Measurements from ENCODE around the gene MYO3B. TPM values are rescaled to one million over a fixed set of nuclear protein-coding genes. Genes with fewer than 3 reads are reported as not detected.

The MYO3B gene
- total and polyA plus RNA-seq, 2 donors (not counting 1 experiment from before 2014, with no cell fraction given): not detected

GRCh38 chr2:170222298-170222697 is 44.4 kb downstream of the MYO3B start:
- Mint-ChIP-seq H3K9me3 (ENCODE audit: insufficient read depth) (no peaks in the 10 kb centered on the region), H3K4me1 (no peaks in the 10 kb centered on the region), H3K27ac (no peak overlapping the region), H3K4me3 (no peak overlapping the region), H3K27me3 (no peaks in the 10 kb centered on the region)
- ATAC-seq (ENCODE audit: low read depth) (no peak), DNase-seq (no peak)
- H3K36me3 ChIP-seq (replicated peaks in 1 of 2; ENCODE audit: control extremely low read depth in 1 of 2, control insufficient read depth in 1 of 2, extremely low read depth in 1 of 2, insufficient read depth in 2 of 2, low read length in 1 of 2): no peaks in the 10 kb centered on the region
- no peaks in the 10 kb centered on the region for H3K4me1 ChIP-seq (ENCODE audit: control insufficient read depth in 2 of 2, insufficient read depth in 2 of 2, low read length in 2 of 2)
- H3K4me2 ChIP-seq (replicated peaks; ENCODE audit: low read depth, low read length, poor library complexity, severe bottlenecking): no peak overlapping the region
- CTCF ChIA-PET: no interaction called here
- H3K79me2 ChIP-seq (ENCODE audit: control insufficient read depth, insufficient read depth, low read length): no peaks in the 10 kb centered on the region
- H3K4me3 ChIP-seq (ENCODE audit: control extremely low read depth in 1 of 5, extremely low read depth in 1 of 5, insufficient read depth in 1 of 5, low read depth in 2 of 5, low read length in 4 of 5): no peak overlapping the region
- H3K9ac ChIP-seq (ENCODE audit: low read length): no peak overlapping the region
- 92% methylated on average over 4 of the region's 5 CpGs for WGBS (ENCODE audit: insufficient coverage)
- no peaks in the 10 kb centered on the region for H4K20me1 ChIP-seq (ENCODE audit: control insufficient read depth, insufficient read depth, low read length, poor library complexity, severe bottlenecking)
- H3K27me3 ChIP-seq (replicated peaks in 1 of 4; ENCODE audit: control extremely low read depth in 1 of 4, control insufficient read depth in 3 of 4, insufficient read depth in 4 of 4, low read length in 3 of 4): peaks cover 0 to 4% (median 0%) of the 10 kb centered on the region in 4 experiments
- no peak for TF ChIP-seq CTCF (IDR thresholded peaks at IDR 0.05)
- no peak for TF ChIP-seq EZH2 (IDR thresholded peaks at IDR 0.05; ENCODE audit: borderline replicate concordance, insufficient read depth, low read depth, low read length, poor library complexity, severe bottlenecking)
- no peak overlapping the region for H2AFZ ChIP-seq (ENCODE audit: insufficient read depth, low read depth, low read length, poor library complexity, severe bottlenecking)
- H3K27ac ChIP-seq (ENCODE audit: low read length in 2 of 2): no peak overlapping the region
- no peaks in the 10 kb centered on the region for H3K9me3 ChIP-seq (ENCODE audit: control extremely low read depth in 1 of 3, control insufficient read depth in 2 of 3, insufficient read depth in 1 of 3, low read length in 2 of 3)
- POLR2A ChIA-PET: no interaction called here
- intact Hi-C loops (cut with micrococcal nuclease): no loop called here

GRCh38 chr2:170222842-170223241 is 44.9 kb downstream of the MYO3B start:
- no peak overlapping the region for H3K4me2 ChIP-seq (replicated peaks; ENCODE audit: low read depth, low read length, poor library complexity, severe bottlenecking)
- H3K4me1 ChIP-seq (ENCODE audit: control insufficient read depth in 2 of 2, insufficient read depth in 2 of 2, low read length in 2 of 2): no peaks in the 10 kb centered on the region
- POLR2A ChIA-PET: no interaction called here
- CTCF ChIA-PET: no interaction called here
- intact Hi-C loops (cut with micrococcal nuclease): no loop called here
- no peak overlapping the region for H3K27ac ChIP-seq (ENCODE audit: low read length in 2 of 2)
- no peak for ATAC-seq (ENCODE audit: low read depth)
- H3K36me3 ChIP-seq (replicated peaks in 1 of 2; ENCODE audit: control extremely low read depth in 1 of 2, control insufficient read depth in 1 of 2, extremely low read depth in 1 of 2, insufficient read depth in 2 of 2, low read length in 1 of 2): no peaks in the 10 kb centered on the region
- H3K79me2 ChIP-seq (ENCODE audit: control insufficient read depth, insufficient read depth, low read length): no peaks in the 10 kb centered on the region
- H4K20me1 ChIP-seq (ENCODE audit: control insufficient read depth, insufficient read depth, low read length, poor library complexity, severe bottlenecking): no peaks in the 10 kb centered on the region
- H3K9me3 ChIP-seq (ENCODE audit: control extremely low read depth in 1 of 3, control insufficient read depth in 2 of 3, insufficient read depth in 1 of 3, low read length in 2 of 3): no peaks in the 10 kb centered on the region
- no peak overlapping the region for H2AFZ ChIP-seq (ENCODE audit: insufficient read depth, low read depth, low read length, poor library complexity, severe bottlenecking)
- H3K27ac Mint-ChIP-seq: no peak overlapping the region
- no peak for TF ChIP-seq EZH2 (IDR thresholded peaks at IDR 0.05; ENCODE audit: borderline replicate concordance, insufficient read depth, low read depth, low read length, poor library complexity, severe bottlenecking)
- no peak for TF ChIP-seq CTCF (IDR thresholded peaks at IDR 0.05)
- H3K9me3 Mint-ChIP-seq (ENCODE audit: insufficient read depth): no peaks in the 10 kb centered on the region
- peaks cover 1% of the 10 kb centered on the region for H3K4me1 Mint-ChIP-seq
- no peak overlapping the region for H3K4me3 ChIP-seq (ENCODE audit: control extremely low read depth in 1 of 5, extremely low read depth in 1 of 5, insufficient read depth in 1 of 5, low read depth in 2 of 5, low read length in 4 of 5)
- no peak for DNase-seq
- peaks cover 0 to 4% (median 0%) of the 10 kb centered on the region in 4 experiments for H3K27me3 ChIP-seq (replicated peaks in 1 of 4; ENCODE audit: control extremely low read depth in 1 of 4, control insufficient read depth in 3 of 4, insufficient read depth in 4 of 4, low read length in 3 of 4)
- WGBS (ENCODE audit: insufficient coverage): 59% methylated on average over 2 of the region's 2 CpGs
- no peak overlapping the region for H3K9ac ChIP-seq (ENCODE audit: low read length)
- no peak overlapping the region for H3K4me3 Mint-ChIP-seq
- no peaks in the 10 kb centered on the region for H3K27me3 Mint-ChIP-seq

Measured in B cell (primary cell).